ENCODE measurements around the gene TUBA8.

- TF ChIP-seq CTCF (IDR thresholded peaks at IDR 0.05) (no peak), POLR2A (IDR thresholded peaks at IDR 0.05) (no peak)
Observed at GRCh38 chr22:18148293-18148965, 37.8 kb downstream of the TUBA8 start.
